Measurements from ENCODE around the gene GFER.
"Not testable (repeated sequence)": the region's sequence is repeated elsewhere in the genome, so short reads cannot be mapped to it uniquely, and the experiment has no call there.

GFER gene

DNA sequence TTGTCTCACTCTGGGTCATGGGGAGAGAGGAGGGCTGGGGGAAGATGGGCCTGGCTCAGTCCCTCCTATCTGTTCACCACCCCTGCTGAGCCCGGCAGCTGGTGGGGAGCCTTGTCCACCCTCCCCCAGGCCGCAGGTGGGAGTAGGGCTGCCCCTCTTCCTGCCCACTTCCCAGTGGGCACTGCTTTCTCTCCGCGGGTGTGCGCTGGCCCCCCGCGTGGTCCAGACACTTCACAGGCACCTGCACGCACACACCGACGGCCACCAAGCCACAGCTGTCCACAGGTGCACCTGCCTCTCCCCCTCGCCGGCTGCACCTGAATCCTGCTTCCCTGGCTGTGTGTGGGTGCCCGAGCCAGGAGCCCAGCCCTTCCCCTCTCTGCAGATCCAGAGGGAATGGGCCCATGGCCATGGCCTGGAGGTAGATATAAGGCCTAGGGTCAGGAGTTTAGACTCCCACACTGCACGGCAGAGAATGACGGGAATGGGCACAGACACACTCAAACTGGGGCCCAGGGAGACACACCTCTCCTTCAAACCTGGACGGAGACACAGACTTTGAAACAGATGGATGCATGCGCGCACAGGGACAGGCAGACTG is 44.7 kb downstream of the GFER start:
- DNase-seq: no peak

DNA sequence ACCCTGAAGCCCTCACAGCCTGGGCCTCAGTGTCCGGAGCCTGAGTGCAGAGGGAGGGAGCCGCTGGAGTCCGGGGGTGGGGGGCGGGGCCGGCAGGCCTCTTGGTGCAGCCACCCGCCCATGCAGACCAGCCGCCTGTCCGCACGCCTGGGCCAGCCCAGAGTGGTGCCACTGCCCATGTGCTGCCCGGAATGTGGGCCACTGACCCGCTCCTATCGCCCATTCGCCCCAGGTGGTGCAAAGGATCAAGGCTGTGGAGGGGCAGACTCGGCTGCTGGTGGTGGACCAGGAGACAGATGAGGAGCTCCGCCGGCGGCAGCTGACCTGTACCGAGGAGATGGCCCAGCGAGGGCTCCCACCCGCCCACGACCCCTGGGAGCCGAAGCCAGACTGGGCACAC is 45.4 kb downstream of the GFER start:
- no peak for DNase-seq

- no peak for DNase-seq
These were observed 46.0 kb downstream of the GFER start for GRCh38 chr16:2030036-2030435.

- DNase-seq: no peak
These were observed 47.1 kb downstream of the GFER start for GRCh38 chr16:2031081-2031577.

GRCh38 chr16:2032285-2033056 is 48.5 kb downstream of the GFER start:
- DNase-seq: peak in 1 of 3 donors; percentile 37

GRCh38 chr16:2033057-2033908 is 49.3 kb downstream of the GFER start:
- DNase-seq: peak; percentile 49 to 57 (median 57)

- DNase-seq: not testable (repeated sequence)
These were observed 50.1 kb downstream of the GFER start for GRCh38 chr16:2033909-2034695.

DNA sequence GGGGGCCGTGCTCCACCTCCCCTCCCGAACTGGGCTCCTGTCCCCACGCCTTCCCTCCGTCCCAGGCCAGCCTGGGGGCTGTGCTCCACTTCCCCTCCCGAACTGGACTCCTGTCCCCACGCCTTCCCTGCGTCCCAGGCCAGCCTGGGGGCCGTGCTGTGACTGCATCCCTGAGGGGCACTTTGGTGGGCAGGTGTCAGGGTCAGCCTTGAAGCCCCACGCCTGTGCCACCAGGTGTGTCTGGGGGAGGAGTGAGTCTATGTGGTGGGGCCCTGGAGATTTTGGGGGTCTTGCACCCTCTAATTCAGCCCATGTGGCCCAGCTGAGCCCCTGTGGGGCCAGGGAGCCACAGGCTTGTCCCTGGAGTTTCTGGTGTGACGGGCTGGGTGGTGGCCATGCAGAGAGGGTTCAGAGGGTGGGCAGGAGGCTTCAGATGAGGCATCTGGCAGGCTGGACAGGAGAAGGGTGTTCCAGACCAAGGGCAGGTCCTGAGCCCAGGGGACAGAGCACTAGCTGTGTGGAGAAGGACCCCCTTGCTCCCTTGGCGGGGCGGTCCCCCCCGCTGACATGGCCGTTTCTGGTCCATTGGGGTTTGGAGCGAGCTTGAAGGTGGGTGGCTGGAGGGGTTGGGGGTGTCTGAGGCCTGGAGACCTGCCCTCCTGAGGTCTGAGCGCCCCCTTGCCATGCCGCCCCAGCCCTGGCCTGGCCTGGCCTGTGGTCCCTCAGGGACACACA is 50.9 kb downstream of the GFER start:
- DNase-seq: no peak

DNA sequence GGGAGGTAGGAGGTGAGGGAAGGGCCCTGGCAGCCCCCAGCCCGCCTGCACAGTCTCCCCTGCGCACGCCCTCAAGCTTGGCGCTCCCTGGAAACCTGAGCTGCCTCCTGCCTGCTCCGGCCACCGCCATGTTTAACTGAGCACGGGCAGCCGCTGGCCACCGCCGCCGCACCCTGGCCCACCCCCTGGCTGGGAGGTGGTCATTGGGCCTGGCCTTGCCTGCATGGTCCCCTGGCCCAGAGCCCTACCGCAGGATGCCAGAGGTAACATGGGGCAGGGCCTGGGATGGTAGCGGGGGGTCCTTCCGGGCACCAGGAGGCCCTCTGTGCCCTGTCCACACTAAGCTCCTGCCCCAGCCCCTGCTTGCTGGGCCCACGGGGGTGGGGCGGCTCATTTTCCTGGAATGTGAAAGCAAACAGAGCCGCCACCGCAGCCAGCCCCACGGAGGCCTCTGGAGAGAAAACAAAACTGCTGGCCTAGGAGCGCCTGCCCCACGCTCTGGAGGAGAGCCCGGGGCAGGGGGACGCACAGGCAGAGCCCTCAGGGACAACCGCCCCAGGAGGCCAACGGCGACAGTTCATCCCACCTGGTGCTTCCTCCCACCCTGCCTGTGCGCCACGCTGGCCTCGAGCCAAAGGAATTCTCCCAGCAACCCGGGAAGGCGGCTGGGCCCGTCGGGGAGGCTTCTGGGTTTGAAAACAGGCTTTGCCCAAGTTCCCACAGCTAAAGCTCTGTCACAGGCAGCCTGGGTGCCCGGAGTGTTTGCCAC is 51.6 kb downstream of the GFER start:
- no peak for DNase-seq

- no peak for DNase-seq
These were observed 52.4 kb downstream of the GFER start for GRCh38 chr16:2036200-2036966.

DNA sequence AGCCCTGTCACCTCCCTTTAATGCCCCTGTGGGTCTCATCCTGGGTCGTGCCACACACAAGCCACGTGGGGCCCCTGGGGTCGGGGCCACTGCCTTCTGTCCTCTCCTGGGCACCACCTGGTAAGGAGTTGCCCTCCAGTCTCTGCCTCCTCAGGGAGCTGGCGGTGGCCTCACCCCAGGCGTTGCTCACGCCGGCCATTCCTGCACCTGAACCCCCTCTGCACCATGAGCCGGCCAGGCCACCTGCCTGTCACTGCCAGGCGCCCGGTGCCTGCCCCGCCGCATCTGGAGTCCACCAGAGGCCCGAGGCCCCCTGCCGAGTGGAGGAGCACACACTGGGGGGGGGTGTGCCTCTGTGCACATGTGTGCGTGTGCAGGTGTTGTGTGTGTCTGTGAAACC is 53.1 kb downstream of the GFER start:
- no peak for DNase-seq

All from suppressor macrophage treated with lipopolysaccharide for 1 hour (primary cell).